ENCODE data around the gene MT2A.

The MT2A gene

DNA sequence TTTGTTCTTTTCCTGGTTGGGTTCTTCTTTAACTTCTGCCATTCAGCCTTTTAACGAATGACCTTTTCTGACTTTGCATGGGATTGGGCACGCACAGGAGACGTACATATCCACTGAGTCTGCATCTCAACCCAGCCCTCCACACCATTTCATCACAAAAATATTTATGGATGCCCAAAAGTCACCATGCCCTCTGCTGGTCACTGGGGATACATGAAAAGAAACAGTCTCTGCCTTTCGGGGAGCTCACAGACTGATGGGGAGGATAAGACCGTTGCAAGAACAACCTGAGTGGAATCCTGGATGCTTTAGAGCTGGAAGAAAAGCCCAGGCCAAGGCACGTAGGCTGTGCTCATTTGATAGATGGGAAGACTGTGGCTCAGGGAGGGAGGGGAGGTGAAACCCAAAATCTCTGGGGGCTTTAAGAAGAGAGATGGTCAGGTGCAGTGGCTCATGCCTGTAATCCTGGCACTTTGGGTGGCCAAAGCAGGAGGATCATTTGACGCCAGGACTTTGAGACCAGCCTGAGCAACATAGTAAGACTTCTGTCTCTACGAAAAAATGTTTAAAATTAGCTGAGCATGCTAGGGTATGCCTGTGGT is 7.9 kb upstream of the MT2A start:
- DNase-seq (ENCODE audit: low spot score): peak; percentile 72

DNA sequence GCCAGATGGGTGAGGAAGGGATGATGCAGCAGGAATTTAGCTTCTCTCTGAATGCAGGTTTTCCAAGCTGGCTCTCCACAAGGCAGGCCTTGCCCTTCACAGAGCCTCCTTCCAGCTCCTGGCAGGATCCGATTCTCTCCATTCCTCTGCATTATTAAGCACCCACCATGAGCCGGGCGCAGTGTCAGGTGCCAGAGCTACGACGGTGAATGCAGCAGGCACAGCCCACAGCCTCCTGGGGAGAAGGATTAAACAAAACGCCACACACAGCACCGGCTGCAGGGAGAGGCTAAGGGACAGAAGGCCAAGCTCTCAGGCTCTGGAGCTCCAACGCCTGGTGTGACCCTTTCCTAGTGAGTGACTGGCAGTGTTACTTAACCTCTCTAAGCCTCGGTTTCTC is 7.1 kb upstream of the MT2A start:
- DNase-seq (ENCODE audit: low spot score): no peak

DNA sequence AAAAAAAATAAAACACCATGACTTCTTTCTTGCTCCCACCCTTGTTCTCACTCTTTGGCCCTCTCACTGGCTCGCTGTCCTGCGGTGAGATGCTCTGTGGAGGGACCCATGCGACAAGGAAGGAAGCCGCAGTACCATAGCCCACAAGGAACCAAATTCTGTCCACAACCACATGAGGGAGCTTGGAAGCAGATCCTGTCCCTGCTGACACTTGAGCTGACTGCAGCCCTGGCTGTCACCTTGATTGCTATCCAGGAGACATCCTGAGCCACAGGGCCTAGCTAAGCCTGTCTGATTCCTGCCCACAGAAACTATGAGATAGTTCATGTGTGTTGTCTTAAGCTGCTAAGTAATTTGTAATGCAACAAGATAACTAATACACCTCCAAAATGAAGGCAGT is 4.8 kb upstream of the MT2A start:
- peak; percentile 45 for DNase-seq (ENCODE audit: low spot score)

DNA sequence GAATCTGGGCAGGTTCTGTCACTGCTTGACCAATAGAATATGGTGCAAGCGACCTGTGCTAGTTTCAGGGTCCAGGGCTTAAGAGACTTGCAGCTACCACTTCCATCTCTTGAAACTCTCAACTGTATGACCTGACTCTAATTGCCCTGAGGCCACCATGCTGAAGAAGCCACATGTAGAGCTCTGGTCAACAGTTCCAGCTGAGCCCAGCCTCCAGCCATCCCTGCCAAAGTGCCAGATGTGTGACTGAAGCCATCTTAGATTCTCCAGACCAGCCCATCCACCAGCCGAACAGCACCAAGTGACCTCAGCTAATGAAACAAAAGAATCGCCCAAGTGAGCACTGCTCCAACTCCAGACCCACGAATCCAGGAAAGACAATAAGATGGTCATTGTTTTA is 3.4 kb upstream of the MT2A start:
- DNase-seq (ENCODE audit: low spot score): no peak

DNA sequence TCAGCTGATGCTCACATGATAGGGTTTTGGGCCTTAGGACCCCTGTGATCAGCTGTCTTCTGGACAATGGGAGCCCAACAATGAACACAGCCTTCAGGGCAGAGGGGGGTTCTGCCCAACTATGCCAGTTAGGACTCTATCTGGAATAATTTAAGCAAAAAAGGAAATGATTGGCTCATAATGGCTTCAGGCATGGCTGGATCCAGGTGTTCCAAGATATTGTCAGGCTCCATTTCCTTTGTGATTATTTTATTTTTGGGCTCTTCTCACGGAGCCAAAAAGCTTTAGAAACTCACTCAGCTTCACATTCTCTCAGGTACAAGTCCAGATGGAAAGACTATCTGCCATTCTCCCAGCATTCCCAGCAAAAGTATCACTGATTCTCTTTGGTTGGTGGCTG is 2.9 kb upstream of the MT2A start:
- DNase-seq (ENCODE audit: low spot score): no peak

DNA sequence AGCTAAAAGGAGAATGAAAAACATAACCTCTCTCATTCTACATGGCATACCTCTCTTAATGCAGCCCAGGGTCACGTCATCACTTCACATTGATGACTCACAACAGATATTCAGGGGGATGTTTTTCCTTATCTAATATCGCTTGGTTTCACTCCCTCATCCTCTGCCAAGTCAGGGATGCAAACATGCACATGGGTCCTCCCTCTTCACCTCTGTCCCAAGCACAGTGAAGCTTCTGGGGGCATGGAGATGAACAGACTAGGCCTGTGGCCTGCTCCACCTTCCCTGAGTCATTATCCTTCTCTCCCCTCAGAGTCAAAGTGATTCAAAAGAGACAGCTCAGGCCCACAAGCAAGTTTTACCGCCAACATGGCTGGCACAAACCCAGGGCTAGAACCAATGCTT is 2.3 kb upstream of the MT2A start:
- peak; percentile 53 for DNase-seq (ENCODE audit: low spot score)

DNA sequence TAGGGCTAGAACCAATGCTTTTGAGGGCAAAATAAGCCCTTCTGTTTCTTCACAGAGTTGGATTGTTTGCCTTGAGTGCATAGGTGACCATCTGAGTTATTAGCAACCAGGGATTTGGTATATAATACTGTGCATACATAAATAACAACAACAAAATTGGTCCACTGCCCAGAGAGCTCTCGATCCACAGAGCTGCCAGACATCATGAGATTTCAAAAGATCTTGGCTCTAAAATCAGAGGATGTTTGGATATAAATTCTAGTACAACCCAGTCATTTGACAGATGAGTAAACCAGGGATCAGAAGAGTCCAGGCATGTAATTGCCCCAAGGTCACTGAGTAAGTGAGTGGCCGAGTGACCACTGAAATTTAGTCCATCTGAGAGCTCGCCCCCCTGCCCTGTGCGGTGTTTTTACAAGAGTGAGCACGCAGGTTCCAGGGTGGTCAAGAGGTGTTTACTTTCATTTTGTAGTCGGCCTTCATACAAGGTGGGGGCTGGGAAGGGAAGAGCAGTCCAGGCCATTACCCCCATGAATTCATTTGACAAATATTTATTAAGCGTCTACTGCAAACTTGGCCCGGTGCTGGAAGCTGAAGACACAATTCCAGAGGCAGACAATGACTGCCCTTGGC is 1.8 kb upstream of the MT2A start:
- peak; percentile 56 for DNase-seq (ENCODE audit: low spot score)

DNA sequence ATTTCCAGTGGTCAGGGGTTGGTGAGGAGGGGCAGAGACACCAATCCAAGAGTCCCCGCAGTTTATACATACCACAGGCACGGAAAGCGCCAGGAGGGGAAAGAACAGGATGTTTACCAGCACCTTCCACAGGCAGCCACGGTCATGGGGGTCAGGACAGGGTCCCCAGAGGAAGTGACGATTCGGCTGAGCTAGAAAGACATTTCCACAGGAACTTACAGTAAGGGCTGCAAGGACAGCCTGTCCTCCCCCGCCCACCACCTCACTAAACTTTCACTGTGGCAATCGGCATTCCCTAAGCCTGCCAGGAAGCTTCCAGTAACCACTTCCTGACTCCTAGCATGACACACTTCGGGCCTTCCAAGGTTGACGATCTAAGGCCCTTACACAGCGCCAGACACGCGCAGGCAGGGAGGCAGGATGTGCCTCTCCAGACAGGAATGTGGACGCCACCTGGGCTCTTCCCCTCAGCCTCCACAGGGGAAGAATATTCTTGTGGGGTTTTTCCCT is 1.2 kb upstream of the MT2A start:
- DNase-seq (ENCODE audit: low spot score): peak; percentile 89

DNA sequence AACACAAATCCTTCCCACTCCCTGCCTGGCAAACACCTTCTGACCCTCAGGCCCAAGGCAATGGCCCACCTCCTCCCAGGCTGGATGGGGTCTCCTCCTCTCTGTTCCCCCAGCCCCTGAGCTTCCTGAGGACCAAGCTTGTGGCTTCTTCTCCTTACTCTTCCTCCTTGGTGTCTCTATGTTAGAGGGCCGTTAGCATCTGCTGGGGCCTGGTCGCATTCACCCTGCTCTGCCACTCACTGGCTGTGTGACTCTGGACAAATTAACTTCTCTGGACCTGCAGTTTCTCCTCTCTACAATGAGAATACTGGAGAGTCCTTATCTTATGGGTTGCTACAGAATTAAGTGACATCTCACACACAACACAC is 725 bp upstream of the MT2A start:
- no peak for DNase-seq (ENCODE audit: low spot score)

DNA sequence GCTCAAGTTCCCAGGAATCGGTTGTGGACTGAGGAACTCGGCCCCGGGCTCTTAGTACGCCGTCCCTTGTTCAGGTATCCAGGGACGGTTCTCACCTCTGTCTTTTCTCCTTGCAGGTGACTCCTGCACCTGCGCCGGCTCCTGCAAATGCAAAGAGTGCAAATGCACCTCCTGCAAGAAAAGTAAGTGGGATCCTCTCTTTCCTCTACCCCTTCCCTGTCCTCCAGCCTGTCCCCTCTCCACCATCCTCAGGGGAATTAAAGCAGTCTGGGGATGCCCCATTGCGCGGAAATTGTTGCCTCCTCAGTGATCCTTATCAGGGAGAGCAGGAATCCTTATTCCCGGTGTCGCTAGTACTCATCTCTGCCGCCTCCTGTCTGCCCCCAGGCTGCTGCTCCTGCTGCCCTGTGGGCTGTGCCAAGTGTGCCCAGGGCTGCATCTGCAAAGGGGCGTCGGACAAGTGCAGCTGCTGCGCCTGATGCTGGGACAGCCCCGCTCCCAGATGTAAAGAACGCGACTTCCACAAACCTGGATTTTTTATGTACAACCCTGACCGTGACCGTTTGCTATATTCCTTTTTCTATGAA is 585 bp downstream of the MT2A start:
- DNase-seq (ENCODE audit: low spot score): no peak

DNA sequence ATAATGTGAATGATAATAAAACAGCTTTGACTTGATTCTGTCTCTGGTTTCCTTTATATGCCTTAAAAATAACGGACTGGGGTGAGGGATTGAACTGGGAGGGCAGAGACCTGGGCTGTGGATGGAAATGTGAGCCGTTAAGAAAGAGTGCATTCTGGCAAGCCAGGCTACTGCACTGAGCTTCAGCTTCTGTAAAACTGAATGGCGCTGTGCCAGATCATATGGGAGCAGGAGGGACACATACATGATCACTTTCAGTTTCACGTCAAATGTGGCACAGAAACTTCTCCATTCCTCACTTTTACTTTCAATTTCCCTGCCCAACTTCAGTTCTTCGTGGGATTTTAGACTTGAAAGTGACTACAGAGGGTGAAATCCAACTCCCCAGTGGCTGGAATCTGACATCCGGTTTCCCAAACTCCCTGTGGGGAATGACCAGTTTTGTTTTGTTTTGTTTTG is 1.1 kb downstream of the MT2A start:
- DNase-seq (ENCODE audit: low spot score): peak; percentile 87

DNA sequence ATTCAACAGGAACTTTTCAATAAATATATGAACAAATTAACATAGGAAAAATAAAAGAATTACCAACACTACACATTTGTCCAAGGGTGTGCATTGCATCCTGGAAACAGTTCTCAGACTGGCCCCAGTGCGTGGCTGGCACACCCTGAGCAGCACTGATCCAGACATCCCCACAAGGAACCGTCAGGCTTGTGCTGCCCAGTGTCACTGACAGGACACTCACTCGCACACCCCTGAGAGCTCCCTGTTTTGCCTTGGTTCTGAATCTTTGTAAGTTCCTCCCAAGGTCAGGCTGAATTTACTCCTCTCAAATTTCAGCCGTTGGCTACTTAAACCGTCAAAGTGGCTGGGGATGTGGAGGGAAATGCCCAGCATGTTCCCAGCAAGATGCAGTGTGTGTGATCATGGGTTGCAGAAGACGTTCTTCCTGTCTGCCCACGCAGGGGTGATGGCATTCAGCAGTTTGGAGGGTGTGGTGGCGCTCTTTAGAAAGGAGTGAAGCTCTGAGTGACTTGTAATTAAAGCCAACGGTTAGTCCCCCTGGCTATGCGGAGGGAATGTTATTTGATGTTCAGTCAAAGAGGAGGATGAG is 1.7 kb downstream of the MT2A start:
- DNase-seq (ENCODE audit: low spot score): no peak

DNA sequence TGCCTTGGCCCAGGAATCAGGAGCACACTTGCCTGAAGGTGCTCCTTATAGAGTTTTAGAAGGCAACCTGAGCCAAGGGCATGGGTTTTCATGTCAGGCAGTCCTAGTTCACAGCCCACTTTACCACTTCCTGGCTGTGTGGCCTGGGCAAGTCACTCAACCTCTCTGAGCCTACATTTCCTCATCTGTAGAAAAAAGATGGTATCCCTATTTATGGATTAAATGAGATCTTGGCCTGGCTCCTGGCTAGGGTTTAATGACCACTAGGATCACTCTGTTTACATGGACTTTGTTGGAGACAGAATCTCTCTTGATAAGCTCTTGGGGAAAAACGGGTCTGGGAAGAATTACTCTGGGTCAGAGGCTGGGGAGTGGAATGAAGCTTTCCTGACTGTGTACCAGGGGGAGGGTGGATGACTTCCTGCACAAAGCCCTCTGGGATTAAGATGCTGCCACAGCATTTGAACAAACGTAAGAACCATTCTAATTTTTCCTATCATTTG is 2.3 kb downstream of the MT2A start:
- peak; percentile 58 for DNase-seq (ENCODE audit: low spot score)

DNA sequence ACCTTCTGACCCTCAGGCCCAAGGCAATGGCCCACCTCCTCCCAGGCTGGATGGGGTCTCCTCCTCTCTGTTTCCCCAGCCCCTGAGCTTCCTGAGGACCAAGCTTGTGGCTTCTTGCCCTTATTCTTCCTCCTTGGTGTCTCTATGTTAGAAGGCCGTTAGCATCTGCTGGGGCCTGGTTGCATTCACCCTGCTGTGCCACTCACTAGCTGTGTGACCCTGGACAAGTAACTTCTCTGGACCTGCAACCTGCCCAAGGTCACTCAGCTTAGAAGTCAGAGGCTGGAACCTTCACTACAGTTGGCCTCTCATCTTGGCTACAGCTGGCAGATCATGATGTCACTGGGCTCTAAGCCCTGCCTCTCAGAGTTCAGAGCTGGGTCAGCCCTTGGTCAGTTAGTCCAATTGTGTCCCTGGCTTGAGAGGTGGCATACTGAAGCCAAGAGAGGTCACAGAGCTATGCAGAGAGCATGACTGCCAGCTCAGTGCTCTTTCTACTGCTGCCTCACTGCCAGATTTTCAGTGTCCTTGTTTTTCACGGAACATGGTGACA is 3.0 kb downstream of the MT2A start:
- no peak for DNase-seq (ENCODE audit: low spot score)

DNA sequence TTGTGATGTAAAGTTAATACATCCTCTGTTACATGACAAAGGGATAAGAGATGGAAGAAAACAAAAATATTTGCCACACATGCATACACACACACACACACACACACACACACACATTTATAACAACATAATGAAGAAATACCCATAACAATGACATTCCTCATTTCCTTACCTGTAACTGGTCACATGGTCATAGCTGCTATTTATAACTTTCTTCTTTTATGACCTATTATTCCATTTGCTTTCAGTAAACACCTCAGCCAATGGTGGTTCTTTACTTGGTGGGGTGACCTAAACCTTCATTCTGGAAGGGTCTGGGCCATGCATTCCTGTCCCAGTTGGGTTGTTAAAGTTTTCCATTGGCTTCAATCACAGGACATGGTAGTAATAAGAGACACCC is 5.3 kb downstream of the MT2A start:
- DNase-seq (ENCODE audit: low spot score): no peak

DNA sequence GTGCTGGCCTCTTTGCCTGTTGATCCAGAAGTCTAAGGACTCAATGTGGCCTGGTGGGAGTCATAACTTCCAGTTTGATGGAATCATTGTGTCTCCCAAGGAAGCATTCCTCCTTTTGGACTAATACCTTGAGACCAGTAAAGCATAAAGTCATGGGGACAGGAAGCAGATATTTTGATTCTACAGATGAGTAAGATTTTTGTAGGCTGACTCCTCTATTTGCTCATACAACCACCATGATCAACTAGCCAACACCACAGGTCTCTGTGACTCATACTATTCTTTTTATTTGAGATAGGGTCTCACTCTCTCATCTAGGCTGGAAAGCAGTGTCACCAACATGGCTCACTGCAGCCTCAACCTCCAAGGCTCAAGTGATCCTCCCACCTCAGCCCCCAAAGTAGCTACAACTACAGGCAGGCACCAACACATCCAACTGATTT is 6.2 kb downstream of the MT2A start:
- peak; percentile 52 for DNase-seq (ENCODE audit: low spot score)

DNA sequence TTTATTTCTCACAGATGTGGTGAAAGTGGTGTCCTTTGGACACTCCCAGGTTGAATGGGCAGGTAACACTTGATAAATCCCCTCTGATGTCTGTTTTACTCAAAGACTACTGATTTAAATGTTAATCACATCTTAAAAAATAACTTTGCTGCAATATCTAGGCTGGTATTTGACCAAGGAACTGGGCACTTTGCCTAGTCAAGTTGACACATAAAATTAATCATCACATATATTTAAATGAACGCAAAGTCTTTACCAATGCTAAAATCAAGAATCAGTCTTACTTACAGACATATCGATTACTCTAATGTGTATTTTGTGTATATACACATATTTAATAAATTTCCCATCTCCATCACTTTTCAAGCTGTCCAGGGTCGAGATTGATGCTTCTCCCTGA is 7.0 kb downstream of the MT2A start:
- DNase-seq (ENCODE audit: low spot score): no peak

DNA sequence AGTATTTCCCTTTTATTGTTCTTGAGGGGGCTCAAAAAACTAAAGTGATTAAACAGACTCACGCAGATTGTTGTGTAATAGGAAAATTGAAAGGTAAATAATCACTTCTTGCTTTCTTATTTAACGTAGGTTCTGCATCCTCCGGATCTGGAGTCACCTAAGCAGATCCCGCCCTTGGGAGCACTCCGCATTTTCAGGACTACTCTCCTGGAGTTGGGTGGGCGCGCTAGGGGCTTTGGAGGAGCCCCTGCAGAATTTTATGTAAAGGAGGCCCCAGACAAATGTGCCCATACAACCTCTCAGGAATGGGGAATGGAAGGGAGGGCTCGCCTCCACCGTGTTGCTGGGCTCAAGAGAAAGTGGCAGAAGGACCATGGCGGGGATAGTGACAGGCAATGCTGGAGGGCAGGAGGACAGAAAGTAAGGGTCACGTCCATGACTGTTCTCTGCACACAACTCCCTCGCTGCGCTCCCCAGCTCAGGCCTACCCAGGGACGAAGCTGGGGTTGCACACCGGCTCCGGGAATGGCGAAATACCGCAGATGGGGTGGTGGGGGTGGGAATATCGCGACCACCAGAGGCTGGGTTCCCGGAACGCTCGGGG is 8.3 kb downstream of the MT2A start:
- DNase-seq (ENCODE audit: low spot score): no peak

DNA sequence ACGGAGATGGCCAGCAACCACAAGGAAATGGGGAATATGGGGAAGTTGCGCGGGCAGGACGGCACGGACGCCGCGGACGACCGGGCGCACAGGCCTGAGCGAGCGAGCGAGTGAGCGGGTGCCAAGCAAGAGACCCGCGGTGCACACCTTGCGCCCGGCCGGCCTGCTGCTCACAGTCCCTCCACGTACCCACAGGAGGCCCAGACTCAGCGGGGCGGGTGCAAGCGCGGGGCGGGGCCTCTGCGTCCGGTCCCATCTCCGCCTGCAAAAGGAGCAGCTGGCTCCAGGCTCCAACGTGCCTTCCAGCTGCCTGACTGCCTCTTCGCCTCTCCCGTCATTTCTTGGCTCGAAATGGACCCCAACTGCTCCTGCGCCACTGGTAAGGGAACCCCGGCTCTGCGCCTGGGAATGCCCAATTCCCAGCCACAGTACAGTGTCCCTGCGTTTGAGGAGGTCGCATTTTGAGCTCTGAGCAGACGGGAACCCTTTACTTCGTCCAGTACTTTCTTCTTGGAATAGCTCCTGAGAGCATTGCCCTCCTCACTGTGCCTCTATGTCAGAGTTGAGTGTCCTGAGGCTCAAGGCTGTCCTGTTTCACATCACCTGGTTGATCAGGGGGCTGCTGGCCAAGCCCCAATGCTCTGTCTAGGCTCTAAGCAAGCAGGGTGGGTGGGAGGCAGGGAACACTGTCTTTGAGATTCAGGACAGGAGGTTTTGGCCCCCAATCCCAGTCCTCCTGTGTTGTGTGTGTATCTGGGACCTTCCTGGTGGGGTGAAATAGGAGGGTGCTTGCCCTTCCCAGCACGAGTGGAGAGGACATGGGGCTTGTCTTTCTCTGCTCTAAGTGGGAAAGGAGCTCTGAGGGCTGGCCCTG is 9.1 kb downstream of the MT2A start:
- DNase-seq (ENCODE audit: low spot score): peak; percentile 67

DNA sequence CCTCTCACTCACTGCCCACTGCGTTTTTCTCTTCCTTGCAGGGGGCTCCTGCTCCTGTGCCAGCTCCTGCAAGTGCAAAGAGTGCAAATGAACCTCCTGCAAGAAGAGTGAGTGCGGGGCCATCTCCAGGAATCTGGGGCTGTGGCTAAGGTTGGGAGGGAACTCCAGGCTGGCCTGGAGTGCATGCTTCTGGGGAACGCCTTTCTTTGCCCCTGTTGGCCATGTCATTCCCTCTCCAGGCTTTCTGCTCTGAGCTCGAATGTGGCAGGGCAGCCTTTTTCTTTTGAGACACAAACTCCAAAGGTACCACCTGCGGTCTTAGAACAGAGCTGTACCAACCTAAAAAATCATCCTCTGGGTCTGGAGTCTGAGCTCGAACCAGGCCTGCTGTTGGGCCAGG is 9.8 kb downstream of the MT2A start:
- no peak for DNase-seq (ENCODE audit: low spot score)

DNA sequence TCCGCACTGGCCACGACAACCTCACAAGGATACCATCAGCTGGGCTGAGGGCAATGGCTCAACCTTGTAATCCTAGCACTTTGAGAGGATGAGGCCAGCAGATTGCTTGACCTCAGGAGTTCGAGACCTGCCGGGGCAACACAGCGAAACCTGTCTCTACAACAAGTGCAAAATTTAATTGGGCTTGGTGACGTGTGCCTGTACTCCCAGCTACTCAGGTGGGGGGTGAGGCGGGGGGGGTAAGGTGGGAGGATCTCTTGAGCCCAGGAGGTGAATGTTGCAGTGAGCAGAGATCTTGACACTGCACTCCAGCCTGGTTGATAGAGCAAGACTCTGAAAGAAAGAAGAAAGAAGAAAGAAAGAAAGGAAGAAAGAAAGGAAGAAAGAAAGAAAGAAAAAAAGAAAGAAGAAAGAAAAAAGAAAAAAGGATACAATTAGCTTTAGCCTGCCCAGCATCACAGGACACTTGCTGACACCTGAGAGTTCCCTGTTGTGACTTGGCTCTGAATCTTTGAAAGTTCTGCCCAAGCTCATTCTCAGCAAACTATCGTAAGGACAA is 12.0 kb downstream of the MT2A start:
- DNase-seq (ENCODE audit: low spot score): no peak

Measured in hepatic stellate cell (primary cell).